Body of pancreas (tissue), 4 donors: ENCODE results near the gene MAP1B. TPM values are rescaled to one million over a fixed set of nuclear protein-coding genes. Genes with fewer than 3 reads are reported as not detected.

Experiments
- ATAC-seq: fragments of 150-250 bp; one replicate; pipeline ENCODE4 v1.9.1; 2016
- DNase-seq, 4 donors: peaks; one replicate each; pipeline ENCODE4 v3.0.0-alpha.2; 2019
- H3K27ac ChIP-seq, 4 donors: fragments of 200-600 bp; sonication (generic); 1 replicate in 3 of 4; 2 replicates in 1 of 4; pipeline versions ENCODE4 v1.5.1 to v1.6.1; 2016 to 2019; ENCODE audit warnings: mild to moderate bottlenecking in 1 of 4, mixed read lengths in 1 of 4, moderate library complexity in 1 of 4
- H3K27me3 ChIP-seq, 2 donors: fragments of 200-600 bp; sonication (generic); one replicate each; pipeline ENCODE4 v1.6.0; 2016; ENCODE audit warnings: mild to moderate bottlenecking in 1 of 2
- H3K36me3 ChIP-seq, 2 donors: fragments of 200-600 bp; sonication (generic); replicated peaks in 1 of 2; 2 replicates each; pipeline ENCODE4 v1.5.1; 2016; ENCODE audit warnings: low read depth in 2 of 2; ENCODE audit not compliant: insufficient read depth in 1 of 2
- H3K4me1 ChIP-seq: fragments of 200-600 bp; sonication (generic); one replicate; pipeline ENCODE4 v1.6.0; 2016
- H3K4me3 ChIP-seq, 2 donors: fragments of 200-600 bp; sonication (generic); 1 replicate in 1 of 2; 2 replicates in 1 of 2; pipeline ENCODE4 v1.5.1; 2016 to 2019
- H3K9me3 ChIP-seq, 3 donors: fragments of 200-600 bp; sonication (generic); 1 replicate in 2 of 3; 2 replicates in 1 of 3; pipeline ENCODE4 v1.5.1; 2016
- POLR2A ChIP-seq, 3 donors: fragments of 450-650 bp; IDR thresholded peaks; one replicate each; pipeline ENCODE4 v1.6.1; 2016; ENCODE audit warnings: antibody characterized with exemption in 3 of 3, mild to moderate bottlenecking in 2 of 3
- WGBS, 2 donors: methylation state at CpG; one replicate each; pipeline ENCODE4 v1.1.5; 2017; 5-methylcytosine and 5-hydroxymethylcytosine counted together
- intact Hi-C: fragments of 100-400 bp; cut with DNase I; formaldehyde crosslinking; loops from one replicate; pipeline ENCODE4 v1.15.1; 2023
- total RNA-seq, 2 donors: library from RNA; depleted of rRNA; stranded (reverse); fragments of >200 nt; gene quantifications; one replicate each; pipeline ENCODE4 v1.1.0, GENCODE V29; 2016
- TF ChIP-seq, protein P1 (sequence below), 7 experiments: fragments of 450-650 bp in 4 of 7; fragments of 200-600 bp in 3 of 7; sonication (generic) in 3 of 7; IDR thresholded peaks; one replicate each; pipeline ENCODE4 v1.5.1; 2016 to 2019; ENCODE audit warnings: antibody characterized with exemption in 7 of 7

The MAP1B gene
- total RNA-seq, 2 donors from 2014 or later: 30.4 to 69.9 TPM

DNA sequence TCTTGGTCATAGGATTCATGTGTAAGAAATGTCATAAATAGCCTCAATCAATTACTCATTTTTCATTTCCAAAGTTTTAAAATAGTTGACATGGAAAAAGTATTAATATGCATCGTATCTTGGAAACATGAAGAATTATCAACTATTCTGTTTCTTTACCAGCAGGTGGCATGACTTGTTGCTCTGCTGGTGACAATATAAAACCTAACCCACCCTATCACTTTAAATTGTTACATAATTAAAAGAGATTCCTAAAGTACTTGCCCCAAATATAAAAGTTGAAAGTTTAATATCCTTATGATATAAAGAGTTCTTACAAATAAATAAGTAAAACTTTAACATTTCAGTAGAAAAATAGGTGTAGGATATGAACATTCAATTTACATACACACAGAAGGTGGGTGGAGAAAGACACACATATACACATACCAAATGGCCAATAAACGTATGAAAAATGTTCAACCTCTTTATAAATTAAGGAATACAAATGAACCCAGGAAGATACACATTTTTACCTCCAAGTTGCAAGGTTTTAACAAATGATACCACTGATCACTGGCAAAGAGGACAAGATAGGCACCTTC is 30.6 kb downstream of the MAP1B start:
- whole genome bisulfite sequencing, 2 donors: 23 to 30% methylated on average over 2 of the region's 2 CpGs
- Histone ChIP-seq H3K27ac (no peak overlapping the region), H3K36me3 (no peaks in the 10 kb centered on the region), H3K27me3 (no peaks in the 10 kb centered on the region), H3K4me1 (peaks cover 8% of the 10 kb centered on the region), H3K9me3 (no peaks in the 10 kb centered on the region), H3K4me3 (no peak overlapping the region)
- ATAC-seq: no peak
- intact Hi-C loops: no loop called here
- TF ChIP-seq, protein P1, sequence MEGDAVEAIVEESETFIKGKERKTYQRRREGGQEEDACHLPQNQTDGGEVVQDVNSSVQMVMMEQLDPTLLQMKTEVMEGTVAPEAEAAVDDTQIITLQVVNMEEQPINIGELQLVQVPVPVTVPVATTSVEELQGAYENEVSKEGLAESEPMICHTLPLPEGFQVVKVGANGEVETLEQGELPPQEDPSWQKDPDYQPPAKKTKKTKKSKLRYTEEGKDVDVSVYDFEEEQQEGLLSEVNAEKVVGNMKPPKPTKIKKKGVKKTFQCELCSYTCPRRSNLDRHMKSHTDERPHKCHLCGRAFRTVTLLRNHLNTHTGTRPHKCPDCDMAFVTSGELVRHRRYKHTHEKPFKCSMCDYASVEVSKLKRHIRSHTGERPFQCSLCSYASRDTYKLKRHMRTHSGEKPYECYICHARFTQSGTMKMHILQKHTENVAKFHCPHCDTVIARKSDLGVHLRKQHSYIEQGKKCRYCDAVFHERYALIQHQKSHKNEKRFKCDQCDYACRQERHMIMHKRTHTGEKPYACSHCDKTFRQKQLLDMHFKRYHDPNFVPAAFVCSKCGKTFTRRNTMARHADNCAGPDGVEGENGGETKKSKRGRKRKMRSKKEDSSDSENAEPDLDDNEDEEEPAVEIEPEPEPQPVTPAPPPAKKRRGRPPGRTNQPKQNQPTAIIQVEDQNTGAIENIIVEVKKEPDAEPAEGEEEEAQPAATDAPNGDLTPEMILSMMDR (IDR thresholded peaks at IDR 0.05): peak in 6 of 7 experiments; percentile 40 to 67 (median 56)
- no peak for TF ChIP-seq POLR2A (IDR thresholded peaks at IDR 0.05)
- DNase-seq: no peak

DNA sequence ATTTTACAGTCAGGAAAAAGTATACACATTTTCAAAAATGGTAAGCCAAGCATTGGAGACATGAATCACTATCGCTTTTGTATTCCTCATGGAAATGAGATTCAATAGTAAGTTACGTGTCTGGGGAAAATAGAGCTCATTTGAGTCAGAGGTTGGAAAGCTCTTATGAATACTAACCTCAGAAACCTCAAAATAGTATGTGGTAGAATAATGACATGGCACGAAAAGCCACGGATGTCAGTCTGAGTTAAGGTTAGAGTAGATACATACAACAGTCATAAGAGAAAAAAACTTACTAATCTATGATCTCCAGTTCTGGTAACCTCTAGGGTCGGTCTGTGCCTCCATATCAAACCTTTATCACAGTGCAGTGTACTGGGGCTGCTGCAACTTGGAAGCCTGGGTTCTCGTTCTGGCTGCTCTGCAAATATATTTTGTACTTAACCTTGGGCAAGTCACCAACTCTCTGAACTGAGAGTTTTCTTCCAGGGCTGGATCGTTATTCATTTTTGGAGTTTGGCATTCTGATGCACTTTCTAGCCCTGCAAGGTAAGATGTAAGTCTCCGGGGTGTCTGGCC is 31.8 kb downstream of the MAP1B start:
- ATAC-seq: peak; percentile 33
- 21 to 22% methylated on average over 8 of the region's 8 CpGs for WGBS, 2 donors
- DNase-seq: peak in 2 of 4 donors; percentile 18 to 26
- Histone ChIP-seq H3K4me3 (no peak overlapping the region), H3K36me3 (no peaks in the 10 kb centered on the region), H3K27ac (peak overlapping the region in 1 of 4 donors; percentile 15), H3K4me1 (peaks cover 8% of the 10 kb centered on the region), H3K9me3 (no peaks in the 10 kb centered on the region), H3K27me3 (no peaks in the 10 kb centered on the region)
- intact Hi-C loops: no loop called here
- TF ChIP-seq POLR2A (IDR thresholded peaks at IDR 0.05): no peak
- TF ChIP-seq, protein P1 (IDR thresholded peaks at IDR 0.05): no peak

DNA sequence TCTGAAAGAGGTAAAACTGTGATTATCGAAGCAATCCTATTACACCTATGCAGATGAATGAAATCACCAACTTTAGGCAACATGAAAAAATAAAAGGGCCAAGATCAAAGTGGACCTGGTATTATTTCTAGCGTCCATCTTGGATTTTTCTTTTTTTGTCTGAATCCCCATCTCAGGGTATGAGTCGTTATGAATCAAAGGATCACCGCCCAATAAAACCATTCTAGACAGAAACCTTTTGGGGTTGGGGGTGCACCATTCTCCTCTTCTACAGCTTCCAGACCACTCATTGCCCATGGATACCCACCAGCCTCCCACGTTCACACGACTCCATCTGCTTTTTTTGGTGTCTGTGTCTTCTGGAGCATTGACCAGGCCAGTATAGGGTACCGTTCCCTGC is 33.4 kb downstream of the MAP1B start:
- Histone ChIP-seq H3K36me3 (no peaks in the 10 kb centered on the region), H3K4me1 (peaks cover 8% of the 10 kb centered on the region), H3K27ac (no peak overlapping the region), H3K27me3 (no peaks in the 10 kb centered on the region), H3K4me3 (no peak overlapping the region), H3K9me3 (no peaks in the 10 kb centered on the region)
- DNase-seq (no peak), ATAC-seq (no peak)
- TF ChIP-seq, protein P1 (IDR thresholded peaks at IDR 0.05): no peak
- no peak for TF ChIP-seq POLR2A (IDR thresholded peaks at IDR 0.05)
- intact Hi-C loops: loop anchor here (10.0 kb wide), 1 partner anchor 164 kb away; no protein-coding TSS in a partner anchor
- 92% methylated on average over 7 of the region's 7 CpGs for WGBS, 2 donors

DNA sequence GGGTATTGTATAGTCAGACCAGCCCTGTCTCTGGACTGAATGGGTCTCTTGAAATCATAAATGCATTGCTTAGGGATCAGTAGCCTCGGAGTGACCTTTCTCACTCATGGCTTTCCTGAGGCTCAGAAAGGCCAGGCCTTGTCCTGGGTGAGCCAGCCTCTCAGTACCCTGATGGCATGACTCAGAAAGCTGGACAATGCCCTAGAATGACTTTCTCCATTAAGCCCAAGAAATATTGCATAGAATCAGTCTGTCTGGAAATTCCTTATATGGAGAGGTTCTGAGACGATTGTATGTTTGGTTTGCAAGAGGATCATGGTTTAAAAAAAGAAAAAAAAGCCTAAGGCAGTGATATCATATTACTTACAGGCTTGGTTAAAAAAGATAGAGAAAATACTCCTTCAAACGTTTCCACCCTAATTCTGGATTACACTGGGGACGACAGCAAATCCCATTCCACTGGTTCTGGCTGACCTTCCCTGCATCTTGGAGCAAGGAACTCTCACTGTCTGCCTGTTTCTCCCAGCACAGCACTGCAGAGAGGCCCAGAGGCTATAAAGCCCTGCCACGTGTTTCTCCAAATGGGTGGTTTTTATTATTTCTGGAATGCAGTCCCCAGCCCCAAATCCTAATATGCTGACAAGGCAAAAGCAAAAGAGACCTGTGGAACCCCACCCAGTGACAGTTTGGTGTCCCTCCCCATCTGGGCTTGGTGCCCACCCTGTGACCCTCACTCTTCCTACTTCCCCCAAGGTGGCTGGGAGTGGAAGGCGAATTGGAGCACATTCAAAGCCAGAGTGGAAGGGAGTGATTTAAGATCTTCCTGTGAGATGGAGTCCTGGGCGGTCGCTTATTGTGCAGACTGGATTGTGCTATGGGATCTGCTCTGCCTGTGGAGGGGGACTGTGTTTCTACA is 34.4 kb downstream of the MAP1B start:
- H3K4me3 ChIP-seq: no peak overlapping the region
- H3K4me1 ChIP-seq: peaks cover 8% of the 10 kb centered on the region
- TF ChIP-seq, protein P1 (IDR thresholded peaks at IDR 0.05): no peak
- no peak for TF ChIP-seq POLR2A (IDR thresholded peaks at IDR 0.05)
- peak in 1 of 4 donors; percentile 23 for DNase-seq
- WGBS, 2 donors: 67 to 74% methylated on average over 8 of the region's 8 CpGs
- H3K27me3 ChIP-seq: no peaks in the 10 kb centered on the region
- no peak overlapping the region for H3K27ac ChIP-seq
- intact Hi-C loops: loop anchor here (10.0 kb wide), 1 partner anchor 163 kb away; no protein-coding TSS in a partner anchor
- H3K9me3 ChIP-seq: no peaks in the 10 kb centered on the region
- H3K36me3 ChIP-seq: no peaks in the 10 kb centered on the region
- ATAC-seq: peak; percentile 38
